Measurements from ENCODE around the gene ADCY5.

Gene ADCY5

GRCh38 chr3:123326531-123326930 is 122.4 kb downstream of the ADCY5 start:
- no peak for DNase-seq (ENCODE audit: low spot score)

GRCh38 chr3:123325766-123326256 is 123.1 kb downstream of the ADCY5 start:
- DNase-seq (ENCODE audit: low spot score), result no peak

DNA sequence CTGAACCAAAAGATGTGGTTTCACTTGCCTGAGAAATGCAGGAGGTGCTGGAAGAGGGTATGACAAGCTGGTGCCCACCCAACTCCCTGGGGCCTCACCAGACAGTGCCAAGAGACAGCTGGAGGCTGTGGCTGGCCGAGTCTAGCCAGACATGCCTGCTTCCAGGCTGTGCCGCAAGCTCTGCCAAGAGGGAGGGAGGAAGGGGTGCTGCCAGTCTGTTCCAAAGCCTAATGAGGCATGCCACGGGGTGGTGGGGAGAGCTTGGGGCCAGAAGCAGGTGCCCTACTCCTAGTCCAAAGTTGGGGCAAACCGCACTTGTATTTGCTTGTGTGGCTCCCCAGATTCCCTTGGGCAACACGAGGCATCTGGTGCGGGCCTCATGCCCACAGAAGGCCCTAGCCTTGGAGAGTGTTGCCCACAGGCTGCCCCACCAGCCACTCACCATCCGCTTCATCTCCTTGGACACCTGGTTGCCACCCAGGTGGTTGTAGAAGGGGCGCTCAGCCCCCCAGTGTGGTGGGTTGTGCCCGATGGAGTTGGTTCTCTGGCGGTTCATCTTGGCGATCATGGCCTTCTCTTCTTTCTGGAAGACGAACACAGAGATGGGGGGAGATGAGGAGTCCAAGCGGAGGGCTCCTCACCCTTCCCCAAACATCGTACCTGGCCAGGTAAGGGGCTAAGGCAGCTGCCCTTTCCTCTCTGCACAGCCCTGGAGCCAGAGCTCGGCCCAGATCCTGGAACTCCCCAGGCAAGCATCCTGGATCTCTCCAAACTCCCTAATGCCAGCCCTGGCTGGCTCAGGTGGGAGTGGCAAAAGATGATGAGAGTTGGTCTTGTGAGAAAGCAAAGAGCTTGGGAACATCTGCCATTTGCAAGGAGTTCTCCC is 123.8 kb downstream of the ADCY5 start:
- no peak for DNase-seq (ENCODE audit: low spot score)

- no peak for DNase-seq (ENCODE audit: low spot score)
These were observed 125.1 kb downstream of the ADCY5 start for GRCh38 chr3:123323781-123324180.

DNA sequence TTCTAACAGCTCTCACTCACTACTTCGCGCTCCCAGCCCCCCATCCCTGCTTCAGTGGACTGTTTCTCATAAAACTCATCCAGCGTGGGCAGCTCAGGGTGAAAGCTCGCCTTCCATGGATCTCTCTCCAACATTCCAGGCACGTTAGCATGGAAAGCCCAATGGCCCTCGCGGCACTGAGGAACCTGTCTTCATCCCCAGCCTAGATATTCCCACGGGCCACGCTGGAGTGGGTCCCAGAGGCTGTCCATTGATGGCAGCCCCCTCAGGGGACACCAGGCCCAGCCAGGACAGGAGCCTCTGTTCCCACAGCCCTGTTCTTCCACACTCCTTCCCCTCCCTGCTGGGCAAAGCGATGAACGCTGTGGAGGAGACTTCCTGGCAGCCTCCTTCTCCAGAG is 126.0 kb downstream of the ADCY5 start:
- DNase-seq (ENCODE audit: low spot score), result no peak

DNA sequence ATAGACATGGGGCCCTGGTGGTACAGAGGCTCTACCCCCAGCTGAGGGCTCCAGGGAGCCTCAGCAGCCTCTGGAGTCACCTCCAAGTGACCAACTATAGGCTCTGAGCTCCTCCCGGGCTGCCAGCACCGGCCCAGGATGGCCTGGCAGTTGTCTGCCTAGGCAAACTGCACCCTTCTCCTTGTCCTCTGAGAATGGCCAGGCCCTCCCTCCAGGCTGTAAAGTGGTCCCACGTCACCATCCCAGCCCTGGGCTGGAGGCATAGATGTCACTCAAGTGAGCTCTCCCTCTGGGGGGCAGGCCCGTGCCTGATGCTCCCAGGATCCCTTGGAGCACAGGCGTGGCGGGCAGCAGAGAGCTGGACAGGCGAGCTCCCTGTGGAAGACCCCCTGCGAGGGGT is 127.1 kb downstream of the ADCY5 start:
- no peak for DNase-seq (ENCODE audit: low spot score)

DNA sequence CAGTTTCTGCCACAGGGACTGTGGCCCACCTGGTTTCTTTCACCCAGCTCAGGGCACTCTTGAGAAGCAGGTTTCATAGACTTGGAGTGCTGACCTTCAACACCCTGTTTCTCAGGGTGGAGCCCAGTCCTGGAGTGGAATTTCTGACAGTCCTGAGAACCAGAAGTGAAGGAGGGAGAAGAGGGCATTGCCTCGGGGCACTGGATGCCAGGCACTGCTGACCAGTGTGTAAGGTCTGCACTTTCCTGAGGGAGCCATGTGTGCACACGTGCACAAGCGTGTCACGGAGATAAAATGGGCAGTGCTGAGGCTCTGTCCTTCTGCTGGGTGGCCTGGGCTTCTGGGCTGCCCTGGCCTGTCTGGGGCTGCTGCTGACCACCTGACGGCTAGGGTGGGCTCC is 128.7 kb downstream of the ADCY5 start:
- DNase-seq (ENCODE audit: low spot score), result no peak

DNA sequence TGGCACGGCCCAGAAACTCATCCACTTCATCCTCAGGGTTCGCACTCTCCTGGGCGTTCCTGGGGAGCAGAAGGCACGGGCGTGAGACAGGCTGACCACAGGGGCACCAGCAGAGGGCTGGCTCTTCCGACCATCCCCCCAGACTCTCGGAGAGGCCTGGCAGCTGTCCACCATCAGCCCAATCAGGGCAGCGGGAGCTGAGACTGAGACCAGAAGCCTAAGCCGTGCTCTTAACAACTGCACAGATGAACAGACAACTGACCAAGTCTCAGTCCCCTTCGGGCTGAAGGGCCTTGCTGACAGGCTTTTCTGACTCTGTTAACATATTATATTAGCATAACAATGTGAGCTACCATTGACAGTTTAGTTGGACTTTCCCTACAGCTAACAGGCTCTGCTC is 129.1 kb downstream of the ADCY5 start:
- DNase-seq (ENCODE audit: low spot score), result no peak

- no peak for DNase-seq (ENCODE audit: low spot score)
These were observed 130.5 kb downstream of the ADCY5 start for GRCh38 chr3:123318374-123318773.

DNA sequence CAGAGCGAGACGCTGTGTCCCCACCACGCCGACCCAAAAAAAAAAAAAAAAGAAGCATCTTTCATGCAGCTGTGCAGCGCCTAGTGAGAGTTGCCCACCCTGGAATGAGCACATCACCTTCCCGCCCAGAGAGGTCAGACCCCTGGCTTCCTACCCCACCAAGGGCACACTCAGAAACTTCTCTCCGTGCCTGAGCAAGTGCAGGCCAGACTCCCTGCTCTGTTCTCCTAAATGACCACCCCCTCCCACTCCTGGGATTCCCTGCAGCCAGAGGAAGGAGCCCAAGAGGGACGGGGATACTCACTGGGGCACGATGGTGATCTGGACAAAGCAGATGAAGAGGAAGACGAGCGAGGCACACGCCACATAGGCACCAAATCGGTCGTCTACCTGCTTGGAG is 131.2 kb downstream of the ADCY5 start:
- no peak for DNase-seq (ENCODE audit: low spot score)

- DNase-seq (ENCODE audit: low spot score), result no peak
These were observed 133.7 kb downstream of the ADCY5 start for GRCh38 chr3:123315271-123315595.

DNA sequence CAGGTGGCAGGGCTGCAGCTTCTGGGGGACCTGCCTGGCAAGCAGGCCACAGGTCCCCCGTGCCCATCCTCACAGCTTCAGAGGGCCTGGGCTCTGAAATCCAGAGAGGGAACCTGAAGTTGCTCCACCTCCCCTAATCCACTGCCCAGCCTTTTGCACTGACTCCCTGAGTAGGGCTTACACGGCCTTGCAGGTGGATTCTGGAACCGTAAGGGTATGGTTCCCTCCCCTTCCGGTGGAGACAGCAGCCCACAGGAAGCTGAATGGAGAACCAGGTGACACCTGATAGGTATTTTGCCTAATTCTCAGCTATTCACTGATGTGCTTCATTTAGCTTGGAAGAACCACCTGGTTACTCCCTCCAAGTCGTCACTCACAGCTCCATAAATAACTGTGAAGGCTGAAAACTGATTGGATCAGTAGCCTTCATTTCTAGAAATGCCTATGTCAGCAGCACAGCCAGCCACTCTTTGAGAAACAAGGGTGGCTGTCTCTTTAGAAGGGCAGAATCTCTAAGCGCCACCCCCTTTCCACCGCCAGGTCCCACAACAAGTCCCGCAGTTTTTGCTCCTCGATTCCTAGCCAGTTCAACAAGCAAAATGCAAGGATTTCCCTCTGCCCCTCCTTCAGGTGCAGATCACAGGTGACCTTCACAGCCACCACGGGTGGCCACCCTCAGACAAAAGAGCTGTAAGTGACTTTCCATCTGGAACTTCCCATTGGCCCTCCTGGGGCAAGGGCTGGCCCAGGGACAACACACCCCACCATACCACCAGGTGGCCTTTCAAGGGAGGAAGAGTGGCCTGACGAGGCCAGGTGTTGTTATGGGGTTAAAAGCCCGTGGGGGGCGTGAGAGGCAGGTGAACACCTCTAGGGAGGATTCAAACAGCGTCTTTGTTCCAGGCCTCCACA is 134.3 kb downstream of the ADCY5 start:
- no peak for DNase-seq (ENCODE audit: low spot score)

DNA sequence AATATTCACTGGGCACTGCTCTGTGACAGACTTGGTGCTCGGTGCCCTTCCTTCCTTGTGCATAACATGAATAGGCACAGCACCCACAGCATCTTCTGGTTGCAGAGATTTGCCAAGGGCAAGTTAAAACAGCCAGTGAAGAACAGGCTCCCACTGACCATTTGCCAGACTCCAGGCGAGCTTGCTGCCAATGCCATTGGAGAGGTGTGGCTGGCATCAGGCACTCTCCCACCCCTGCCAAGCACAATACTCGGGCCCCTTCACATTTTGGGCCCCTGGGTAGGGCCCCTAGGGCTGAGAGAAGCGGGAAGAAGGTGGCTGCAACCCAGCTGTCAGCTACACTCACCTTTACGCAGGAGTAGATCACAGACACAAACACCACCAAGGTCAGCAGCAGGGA is 135.0 kb downstream of the ADCY5 start:
- DNase-seq (ENCODE audit: low spot score), result no peak

GRCh38 chr3:123312331-123313265 is 136.3 kb downstream of the ADCY5 start:
- DNase-seq (ENCODE audit: low spot score), result no peak

DNA sequence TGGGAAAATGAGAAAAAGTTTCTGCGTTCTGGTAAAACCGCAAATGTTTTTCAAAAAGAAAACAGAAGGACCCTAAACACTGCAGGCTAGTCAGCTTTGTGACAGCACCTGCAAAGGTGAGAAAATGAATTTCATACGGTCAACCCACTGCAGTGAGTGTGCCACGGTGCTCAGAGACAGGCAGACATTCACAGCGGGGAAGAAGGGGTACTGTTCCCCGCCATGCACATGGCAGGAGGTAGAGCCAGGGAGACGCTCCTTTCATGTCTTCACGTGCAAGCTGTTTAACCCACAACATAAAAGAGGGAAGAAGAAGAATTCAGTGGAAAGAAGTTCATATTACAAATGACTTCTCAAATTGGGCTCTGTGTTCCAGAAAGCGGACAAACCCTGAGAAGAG is 137.7 kb downstream of the ADCY5 start:
- no peak for DNase-seq (ENCODE audit: low spot score)

DNA sequence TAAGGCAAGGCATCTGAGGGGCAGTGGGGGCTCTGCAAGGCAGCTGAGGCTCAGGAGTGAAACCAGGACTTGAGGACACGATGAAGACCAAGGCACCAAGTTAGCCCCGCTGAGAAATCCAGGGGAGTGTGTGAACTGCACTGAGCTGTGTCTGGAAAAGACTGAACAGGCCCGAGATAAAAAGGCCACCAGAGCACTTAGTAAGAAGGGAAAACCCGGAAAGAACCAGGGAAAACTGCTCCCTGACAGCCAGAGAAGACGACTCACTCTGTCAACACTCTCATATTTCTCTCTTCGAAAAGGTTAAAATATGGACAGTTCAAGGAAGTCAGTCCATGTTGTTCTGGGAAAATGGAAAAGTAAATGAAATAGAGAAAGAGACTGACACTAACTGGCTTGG is 138.1 kb downstream of the ADCY5 start:
- no peak for DNase-seq (ENCODE audit: low spot score)

DNA sequence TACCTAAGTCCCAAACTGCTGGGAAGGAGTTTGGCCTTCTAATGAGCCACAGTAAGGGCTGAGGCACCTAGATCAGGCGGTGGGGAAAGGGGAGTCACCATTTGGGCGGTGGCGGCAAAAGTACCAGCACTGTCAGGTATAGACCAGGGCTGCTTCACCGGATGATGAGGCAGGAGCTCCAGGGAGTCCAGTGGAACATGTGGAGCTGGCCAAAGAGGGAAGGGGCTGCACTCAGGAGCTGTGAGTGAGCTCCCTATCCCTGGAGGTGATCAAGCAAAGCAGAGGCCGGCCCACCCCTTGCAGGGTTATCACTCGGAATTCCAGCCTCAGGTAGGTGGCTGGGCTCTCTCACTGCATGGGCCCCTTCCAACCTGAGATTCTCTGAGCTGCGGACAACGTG is 138.7 kb downstream of the ADCY5 start:
- no peak for DNase-seq (ENCODE audit: low spot score)

- DNase-seq (ENCODE audit: low spot score), result no peak
These were observed 141.8 kb downstream of the ADCY5 start for GRCh38 chr3:123307064-123307463.

DNA sequence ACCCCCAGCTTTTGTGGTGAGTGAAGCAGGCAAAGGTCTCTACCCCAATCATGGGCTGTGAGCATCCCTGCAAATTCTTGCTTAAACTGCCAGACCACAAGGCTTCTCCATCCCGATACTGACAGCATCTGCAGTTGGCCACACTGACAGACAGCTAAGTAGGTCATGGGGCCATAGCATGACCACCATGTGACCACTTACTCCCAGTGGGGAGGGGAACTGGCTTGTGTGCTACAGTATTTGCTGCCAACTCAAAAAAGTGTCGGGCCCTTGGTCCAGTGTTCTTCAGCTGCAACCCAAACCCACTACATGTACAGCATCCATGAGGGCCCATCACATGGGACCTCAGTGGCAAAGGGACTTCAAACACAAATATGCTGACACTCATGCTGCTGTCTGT is 143.7 kb downstream of the ADCY5 start:
- no peak for DNase-seq (ENCODE audit: low spot score)

- no peak for DNase-seq (ENCODE audit: low spot score)
These were observed 144.8 kb downstream of the ADCY5 start for GRCh38 chr3:123303976-123304560.

GRCh38 chr3:123302961-123303360 is 145.9 kb downstream of the ADCY5 start:
- DNase-seq (ENCODE audit: low spot score), result no peak
